GM19438 (cell line): ENCODE measurements around the gene OR2V2.
"Not testable (repeated sequence)": the region's sequence is repeated elsewhere in the genome, so short reads cannot be mapped to it uniquely, and the experiment has no call there.

Experiments
- ATAC-seq: cut with Tn5 transposase; IDR thresholded peaks from one replicate; pipeline ENCODE4 v1.9.1; 2021; ENCODE audit warnings: low read depth; ENCODE audit not compliant: unreplicated experiment

OR2V2 gene

GRCh38 chr5:181140766-181141165 lies 6.6 kb upstream of the OR2V2 start:
- no peak for ATAC-seq

GRCh38 chr5:181142054-181142453 lies 5.3 kb upstream of the OR2V2 start:
- no peak for ATAC-seq

GRCh38 chr5:181145133-181145532 lies 2.3 kb upstream of the OR2V2 start:
- ATAC-seq = no peak

DNA sequence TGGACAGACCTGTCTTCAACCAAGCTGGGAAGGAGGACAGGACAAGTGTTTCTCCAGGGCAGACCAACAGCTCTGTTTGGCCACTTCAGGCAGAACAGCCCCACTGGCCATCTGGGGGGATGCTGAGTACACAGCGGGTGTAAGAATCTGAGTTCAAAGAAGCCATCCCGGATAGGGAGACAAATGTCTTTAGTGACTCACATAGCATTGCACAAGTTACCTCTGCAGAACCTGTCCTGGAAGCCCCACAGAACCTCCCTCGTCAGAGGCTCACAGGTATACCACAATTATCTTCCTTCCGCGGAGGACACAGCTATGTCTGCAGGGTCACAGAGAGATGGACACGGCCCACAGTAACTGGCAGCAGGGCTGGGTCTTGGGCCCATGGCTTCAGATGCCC lies 2.0 kb downstream of the OR2V2 start:
- ATAC-seq = no peak

DNA sequence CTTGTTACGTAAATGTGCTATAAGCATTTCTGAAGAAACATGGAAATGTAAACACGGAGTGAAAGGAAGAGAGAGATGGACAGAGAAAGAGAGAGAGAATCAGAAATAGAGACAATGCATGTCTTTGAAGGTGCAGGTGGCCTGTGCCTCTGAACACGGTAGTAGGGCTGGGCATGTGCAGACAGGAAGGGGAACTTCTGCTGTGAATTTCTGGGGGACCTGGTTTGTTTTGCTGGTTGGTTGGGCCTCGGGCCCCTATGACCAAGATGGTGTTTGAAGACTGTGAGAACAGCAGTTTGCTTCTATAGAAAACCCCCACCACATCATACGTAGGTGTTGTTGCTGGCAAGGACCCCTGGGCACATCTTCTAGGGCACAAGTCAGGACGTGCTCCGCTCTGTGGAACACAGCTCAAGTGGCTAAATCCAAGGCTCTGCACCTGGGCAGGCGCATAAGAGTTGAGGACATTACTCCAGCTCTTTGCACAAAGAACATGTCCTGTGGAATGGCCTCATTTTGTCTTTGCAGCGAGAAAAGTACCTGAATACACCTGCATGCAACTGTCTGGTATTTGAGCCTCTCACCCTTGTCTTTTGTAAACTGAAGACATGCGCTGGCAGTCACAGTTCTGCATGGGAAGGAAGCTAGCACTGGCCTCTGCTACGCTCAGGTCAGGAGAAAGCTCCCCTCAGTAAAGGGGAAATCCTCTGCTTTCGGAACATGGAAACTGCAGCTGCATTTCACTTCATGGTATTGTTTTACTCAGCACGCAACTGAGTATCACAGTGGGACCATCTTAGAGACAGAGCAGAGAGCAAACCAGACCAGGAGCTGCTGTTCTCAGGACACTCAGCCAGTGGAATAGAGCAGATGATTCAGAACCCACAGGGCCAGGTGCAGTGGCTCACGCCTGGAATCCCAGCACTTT lies 2.7 kb downstream of the OR2V2 start:
- no peak for ATAC-seq

DNA sequence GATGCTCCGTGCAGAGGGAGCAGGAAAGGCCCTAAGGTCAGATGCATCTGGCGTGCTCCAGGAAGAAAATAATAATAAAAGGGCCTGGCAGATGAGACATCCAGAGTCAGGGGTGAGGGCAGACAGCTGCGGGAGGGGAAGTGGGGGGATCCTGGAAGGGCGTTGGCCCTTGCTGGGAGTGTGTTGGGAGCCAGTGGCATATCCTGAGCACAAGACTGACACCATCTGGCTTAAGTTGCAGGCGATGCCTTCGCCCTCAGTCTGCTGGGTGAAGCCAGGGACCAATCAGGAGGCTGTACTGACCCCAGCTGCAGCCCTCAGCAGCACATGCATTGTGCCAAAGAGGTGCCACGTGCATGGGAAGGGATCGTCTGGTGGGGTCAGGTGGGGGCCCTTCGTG lies 3.8 kb downstream of the OR2V2 start:
- no peak for ATAC-seq

DNA sequence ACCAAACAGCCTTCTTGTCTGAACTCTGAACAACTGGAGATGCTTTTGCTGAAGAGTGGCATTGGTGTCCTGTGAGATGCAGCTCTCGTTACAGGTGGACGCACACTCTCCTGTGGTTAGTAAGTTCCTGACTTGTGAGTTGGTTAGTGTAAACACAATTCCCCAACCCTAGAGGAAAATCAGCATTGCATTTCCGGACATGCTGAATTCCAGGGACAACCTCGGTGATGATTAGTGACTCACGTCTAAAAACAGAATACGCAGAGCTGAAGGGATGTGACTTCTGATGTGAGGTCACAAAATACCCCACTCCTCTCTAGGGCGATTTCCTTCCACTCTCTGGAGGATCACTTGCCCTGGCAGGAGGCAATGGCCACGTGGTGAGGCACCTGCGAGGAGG lies 5.0 kb downstream of the OR2V2 start:
- ATAC-seq = no peak

GRCh38 chr5:181153814-181154213 lies 6.4 kb downstream of the OR2V2 start:
- no peak for ATAC-seq

DNA sequence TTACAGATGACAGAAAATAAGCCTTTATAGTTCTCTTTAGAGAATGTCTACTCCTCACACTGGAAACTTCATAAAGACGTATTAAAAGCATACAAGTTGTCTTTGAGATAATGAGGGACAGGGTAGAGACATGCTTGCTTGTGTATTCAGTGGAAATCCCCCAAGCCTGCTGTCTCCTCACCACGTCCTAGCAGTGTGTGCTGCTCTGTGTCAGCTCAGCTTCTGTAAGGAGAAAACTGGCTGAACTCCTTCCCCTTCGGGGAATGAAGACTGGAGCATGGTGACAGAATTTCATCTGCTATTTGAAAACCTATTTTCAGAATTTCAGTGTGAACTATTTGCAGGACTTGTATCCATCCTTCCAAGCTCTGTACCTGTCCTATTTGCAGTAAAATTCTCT lies 9.4 kb downstream of the OR2V2 start:
- ATAC-seq = no peak

GRCh38 chr5:181158869-181159268 lies 11.5 kb downstream of the OR2V2 start:
- no peak for ATAC-seq

- peak; percentile 70 for ATAC-seq
These were observed 12.1 kb downstream of the OR2V2 start for GRCh38 chr5:181159286-181160151.

DNA sequence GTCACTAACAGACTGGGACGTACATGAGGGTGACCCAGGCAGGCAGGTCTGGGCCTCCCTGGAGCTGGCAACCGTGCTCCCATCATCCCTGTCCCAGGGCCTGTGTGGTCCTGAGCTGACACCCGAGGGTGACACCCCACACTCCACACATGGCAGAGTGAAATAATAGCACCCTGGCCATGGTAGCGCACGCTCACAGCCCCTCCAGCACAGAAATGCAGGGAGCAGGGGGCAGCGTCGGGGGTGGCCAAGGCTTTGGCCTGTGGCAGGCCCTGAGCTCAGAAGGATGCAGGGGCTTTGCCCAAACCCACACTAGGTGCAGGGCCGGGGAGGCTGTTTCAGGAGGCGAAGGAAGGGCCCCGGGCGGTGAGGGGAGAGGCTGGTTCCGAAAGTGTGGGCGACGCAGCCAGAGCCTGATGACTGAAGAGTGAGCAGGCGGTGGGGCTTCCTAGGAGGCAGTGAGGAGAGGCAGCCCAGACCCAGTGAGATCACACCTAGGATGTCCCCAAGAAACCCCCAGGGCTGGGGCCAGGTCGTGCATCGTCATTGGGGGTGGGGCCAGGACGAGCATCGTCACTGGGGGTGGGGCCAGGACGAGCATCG lies 12.9 kb downstream of the OR2V2 start:
- peak; percentile 39 for ATAC-seq

DNA sequence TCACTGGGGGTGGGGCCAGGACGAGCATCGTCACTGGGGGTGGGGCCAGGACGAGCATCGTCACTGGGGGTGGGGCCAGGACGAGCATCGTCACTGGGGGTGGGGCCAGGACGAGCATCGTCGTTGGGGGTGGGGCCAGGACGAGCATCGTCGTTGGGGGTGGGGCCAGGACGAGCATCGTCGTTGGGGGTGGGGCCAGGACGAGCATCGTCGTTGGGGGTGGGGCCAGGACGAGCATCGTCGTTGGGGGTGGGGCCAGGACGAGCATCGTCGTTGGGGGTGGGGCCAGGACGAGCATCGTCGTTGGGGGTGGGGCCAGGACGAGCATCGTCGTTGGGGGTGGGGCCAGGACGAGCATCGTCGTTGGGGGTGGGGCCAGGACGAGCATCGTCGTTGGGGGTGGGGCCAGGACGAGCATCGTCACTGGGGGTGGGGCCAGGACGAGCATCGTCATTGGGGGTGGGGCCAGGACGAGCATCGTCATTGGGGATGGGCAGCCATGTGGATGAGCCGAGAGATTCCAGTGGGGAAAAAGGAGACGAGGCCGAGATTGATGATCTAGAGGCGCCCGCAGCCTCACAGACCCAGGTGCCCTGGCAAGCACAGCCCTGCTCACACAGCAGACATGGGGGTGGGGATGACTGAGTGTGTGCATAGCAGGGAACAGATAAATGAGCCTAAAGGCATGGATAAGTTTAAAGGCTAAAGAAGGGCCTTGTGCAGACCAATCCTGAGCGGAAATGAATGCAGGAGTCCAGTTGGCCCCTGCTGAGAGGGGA lies 13.6 kb downstream of the OR2V2 start:
- ATAC-seq = not testable (repeated sequence)

GRCh38 chr5:181161534-181162175 lies 14.3 kb downstream of the OR2V2 start:
- ATAC-seq = no peak

- ATAC-seq = no peak
These were observed 16.2 kb downstream of the OR2V2 start for GRCh38 chr5:181163487-181164075.

DNA sequence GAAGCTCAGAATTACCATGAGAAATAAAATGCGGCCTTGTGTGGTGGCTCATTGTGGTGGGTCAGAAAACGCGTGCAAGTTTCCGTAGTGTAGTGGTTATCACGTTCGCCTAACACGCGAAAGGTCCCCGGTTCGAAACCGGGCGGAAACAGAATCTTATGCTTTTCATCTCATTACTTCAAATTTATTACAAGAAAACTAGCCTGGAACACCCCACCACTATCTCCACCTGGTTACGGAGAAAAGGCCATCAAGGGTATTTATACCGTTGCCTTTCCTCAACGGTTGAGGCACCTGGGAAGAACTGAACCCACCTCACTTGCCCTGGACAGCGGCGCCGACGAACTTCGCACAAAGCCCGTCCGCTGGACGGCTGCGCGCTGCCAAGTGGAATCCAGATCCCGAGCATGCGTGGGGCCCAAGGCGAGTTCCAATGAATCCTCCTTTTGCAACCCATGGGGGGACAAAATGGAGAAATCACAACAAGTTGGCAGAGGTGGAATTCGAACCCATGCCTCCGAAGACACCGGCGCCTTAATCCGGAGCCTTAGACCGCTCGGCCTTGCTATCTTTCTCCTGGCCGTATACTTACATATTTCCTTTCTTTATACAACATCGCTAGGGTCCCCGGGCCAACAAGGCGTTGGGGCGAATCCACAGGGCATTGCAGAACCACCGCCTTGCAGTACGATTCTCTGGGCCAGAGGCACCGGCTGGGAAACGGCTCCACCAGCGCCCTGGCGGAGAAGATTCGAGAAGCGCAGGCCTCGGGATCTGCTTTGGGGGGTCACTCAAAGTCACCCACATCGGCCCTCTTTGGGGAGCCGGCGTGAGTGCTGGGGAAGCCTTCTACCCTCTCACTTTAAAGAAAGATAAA lies 16.9 kb downstream of the OR2V2 start:
- ATAC-seq = no peak

- no peak for ATAC-seq
These were observed 19.7 kb downstream of the OR2V2 start for GRCh38 chr5:181166812-181167733.
